Ureter (tissue), 1 donor: ENCODE data around the gene DIPK1B. TPM values are rescaled to one million over a fixed set of nuclear protein-coding genes. Genes with fewer than 3 reads are reported as not detected.
"Not testable (repeated sequence)": the region's sequence is repeated elsewhere in the genome, so short reads cannot be mapped to it uniquely, and the experiment has no call there.

ENCODE experiments used
- DNase-seq: peaks from one replicate; pipeline ENCODE4 v3.0.0-alpha.2; 2020; ENCODE audit warnings: low spot score
- total RNA-seq: library from RNA; stranded (reverse); gene quantifications from one replicate; pipeline ENCODE4 v1.2.4, GENCODE V29; 2023
- donor health status: DM: yes; HTN: yes; CAD: no.

The DIPK1B gene
- total RNA-seq, 1 donor from 2014 or later: 6.6 TPM

DNA sequence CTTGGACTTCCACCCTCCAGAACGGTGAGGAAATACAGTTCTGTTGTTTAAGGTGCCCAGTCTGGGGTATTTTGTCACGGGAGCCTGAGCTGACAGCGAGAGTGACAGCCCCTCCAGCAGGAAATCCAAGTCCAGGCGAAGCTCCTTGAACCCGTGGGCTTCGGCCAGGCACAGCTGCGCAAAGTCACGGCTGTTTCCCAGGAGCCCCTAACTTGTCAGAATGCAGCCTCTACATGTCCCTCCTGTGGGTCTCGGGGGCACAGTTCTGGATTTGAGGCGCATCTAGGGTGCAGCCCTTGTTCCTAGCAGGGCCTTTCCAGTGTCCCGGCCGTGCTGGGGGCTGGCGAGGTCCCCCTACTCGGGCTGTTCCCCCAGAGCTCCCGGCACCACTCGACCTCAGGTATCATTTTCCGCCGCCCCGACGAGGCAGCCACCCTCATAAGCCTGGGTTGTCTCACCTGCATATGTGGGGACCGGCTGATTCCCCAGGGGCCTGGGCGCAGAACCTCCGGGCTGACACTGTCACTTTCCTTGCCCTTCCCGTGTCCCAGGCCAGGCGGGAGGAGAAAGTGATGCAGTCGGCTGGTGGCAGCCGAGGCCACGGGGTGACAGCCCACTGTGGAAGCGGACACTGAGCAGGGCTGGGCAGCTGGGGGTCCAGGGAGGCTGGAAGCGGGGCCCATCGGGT is 41.1 kb downstream of the DIPK1B start:
- no peak for DNase-seq

DNA sequence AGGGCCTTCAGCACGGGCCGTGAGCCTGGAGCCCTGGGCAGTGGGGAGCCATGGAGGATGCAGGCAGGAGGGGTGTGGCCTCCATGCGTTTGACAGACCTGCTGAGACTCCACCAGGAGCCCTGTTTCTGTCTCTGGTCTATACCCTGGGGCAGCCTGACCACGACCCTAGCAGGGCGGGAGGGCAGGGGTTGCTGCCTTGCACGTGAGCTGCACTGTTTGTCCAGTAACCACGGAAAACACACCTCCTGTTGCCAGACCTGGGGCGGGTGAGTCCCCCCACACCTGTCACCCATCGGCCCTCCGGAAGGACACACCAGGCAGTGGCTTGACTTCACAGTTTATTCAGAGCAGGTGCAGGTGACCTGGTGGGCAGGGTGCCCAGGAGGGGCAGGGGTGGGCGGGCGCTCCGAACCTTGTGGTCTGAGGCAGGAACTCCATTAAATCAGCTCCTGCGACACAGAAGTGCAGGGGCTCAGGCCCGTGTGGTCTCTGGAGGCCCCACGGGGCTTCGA is 41.7 kb downstream of the DIPK1B start:
- DNase-seq: no peak

DNA sequence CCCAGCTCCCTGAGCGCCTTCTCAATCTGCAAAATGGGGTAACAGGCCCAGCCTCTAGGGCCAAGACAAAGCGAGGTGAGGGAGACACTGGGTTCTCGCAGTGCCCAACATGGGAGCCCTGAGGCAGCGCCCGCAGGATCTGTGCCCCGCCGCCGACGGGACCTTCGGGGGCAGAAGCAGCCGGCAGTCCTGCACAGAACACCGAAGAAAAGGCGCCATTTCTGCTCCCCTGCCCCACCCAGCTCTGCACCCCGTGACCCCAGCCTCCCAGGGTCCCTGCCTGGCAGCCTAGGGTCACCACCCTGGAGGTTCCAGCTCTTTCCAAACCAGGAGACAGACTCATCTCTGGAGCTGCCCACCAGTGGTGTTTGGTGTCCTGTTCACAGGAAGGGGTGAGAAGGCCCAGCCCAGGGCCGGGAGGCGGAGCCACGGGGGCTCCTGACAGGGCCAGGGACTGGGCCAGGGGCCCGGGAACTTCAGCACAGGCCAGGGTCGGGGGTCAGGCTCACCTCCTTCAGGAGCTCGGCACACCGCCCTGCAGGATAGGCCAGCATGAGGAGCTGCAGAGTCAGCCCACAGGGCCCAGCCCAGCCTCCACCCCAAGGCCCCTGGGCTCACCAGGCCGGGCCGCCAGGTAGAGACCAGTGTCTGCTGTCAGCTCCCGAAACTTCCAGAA is 42.4 kb downstream of the DIPK1B start:
- DNase-seq: no peak

DNA sequence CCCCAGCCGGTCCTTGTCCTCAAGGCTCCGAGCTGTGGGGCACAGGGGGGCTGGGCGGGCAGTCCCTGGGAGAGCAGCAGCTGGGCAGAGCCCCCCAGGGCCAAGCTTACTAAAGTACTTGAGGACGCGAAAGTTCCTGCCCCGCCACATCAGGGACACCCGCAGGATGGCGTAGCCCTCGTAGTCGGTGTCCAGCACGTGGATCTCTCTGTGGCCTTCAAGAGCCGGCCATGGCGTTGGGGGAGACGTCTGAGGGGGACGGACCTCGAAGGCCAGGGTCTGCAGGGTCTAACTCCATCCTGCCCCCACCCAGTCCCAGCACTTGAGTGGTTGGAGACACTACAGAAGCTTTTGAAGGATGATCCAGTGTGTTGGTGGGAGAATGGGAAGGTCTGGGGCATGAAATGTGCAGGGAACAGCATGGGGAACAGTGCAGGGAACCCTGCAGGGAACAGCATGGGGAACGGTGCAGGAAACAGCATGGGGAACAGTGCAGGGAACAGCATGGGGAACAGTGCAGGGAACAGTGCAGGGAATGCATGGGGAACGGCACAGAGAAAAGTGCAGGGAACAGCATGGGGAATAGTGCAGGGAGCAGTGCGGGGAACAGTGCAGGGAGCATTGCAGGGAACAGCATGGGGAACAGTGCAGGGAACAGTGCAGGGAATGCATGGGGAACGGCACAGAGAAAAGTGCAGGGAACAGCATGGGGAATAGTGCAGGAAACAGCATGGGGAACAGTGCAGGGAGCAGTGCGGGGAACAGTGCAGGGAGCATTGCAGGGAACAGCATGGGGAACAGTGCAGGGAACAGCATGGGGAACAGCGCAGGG is 43.1 kb downstream of the DIPK1B start:
- not testable (repeated sequence) for DNase-seq

DNA sequence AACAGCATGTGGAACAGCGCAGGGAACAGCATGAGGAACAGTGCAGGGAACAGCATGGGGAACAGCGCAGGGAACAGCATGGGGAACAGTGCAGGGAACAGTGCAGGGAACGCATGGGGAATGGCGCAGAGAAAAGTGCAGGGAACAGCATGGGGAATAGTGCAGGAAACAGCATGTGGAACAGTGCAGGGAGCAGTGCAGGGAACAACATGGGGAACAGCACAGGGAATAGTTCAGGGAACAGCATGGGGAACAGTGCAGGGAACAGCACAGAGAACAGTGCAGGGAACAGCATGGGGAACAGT is 43.7 kb downstream of the DIPK1B start:
- no peak for DNase-seq

DNA sequence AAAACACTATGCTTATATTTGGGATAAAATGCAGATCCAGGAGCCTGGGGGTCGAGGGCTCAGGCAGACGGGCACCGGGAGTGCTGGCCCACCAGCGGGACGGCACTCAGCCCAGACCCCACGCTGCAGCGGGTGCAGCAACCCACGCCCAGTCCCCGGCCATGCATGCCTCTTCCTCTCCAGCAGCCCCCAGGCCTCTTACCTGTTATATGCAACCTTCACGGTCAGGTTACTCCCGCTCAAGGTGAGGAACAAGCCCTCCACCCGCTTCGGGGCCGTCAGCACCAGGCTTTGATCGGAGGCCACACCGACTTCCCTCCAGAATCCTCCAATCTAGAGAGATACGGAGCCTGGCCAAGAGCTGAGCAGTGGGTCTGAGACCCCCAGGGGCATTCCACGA is 44.5 kb downstream of the DIPK1B start:
- no peak for DNase-seq

DNA sequence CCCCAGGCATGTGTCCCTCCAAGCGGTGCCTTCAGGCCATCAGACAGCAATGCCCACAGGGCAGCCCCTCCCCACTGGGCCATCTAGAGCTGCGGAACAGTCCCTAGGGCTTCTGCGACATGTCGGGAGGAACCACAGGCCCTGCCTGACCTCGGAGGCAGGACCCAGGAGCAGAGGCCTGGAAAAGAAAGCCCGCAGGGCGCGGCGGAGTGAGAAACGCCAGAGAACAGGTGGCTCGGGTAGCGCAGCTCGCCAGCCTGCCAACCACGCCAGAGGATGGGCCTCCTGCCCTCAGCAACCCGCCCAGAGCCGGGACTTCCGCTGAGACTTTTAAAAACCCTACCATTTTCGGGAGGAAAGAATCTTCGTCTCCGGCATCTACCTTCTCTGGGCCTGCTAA is 45.0 kb downstream of the DIPK1B start:
- DNase-seq: no peak

DNA sequence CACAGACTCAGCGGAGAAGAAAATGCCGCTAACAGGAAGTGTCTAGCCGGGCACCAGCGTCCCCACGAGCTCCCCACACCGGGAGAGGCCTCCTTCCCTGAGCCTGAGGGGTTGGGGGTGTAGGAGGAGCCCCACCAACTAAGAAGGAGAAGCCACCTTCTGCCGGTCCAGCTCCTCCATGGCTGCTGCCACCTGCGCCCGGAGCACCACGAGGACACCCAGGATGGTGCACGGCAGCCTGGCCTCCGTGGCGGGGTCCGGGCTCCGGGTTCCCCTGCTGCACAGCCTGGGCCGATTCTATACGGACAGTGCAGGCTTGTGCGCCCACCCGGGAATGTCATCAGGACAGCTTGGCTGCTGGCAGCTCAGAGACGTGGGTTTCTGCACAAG is 45.4 kb downstream of the DIPK1B start:
- DNase-seq: no peak

DNA sequence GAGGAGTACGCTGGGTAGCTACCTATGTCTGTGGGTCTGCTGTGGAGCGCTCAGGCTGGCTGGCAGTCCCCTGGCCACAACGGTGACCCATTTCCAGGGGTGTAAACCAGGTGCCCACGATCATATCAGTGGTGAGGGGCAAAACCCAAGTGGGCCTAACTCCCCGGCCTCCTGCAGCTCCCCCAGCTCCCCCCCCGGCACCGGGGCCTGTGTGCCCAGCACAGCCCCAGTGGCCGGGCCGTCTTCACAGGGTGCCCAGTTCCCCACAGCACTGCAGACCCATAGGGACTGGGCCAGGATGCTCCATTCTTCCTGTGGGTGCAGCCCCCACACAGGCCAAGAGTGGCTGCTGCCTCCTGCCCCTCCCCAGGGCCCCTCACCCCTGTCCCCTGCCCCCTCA is 46.6 kb downstream of the DIPK1B start:
- no peak for DNase-seq

DNA sequence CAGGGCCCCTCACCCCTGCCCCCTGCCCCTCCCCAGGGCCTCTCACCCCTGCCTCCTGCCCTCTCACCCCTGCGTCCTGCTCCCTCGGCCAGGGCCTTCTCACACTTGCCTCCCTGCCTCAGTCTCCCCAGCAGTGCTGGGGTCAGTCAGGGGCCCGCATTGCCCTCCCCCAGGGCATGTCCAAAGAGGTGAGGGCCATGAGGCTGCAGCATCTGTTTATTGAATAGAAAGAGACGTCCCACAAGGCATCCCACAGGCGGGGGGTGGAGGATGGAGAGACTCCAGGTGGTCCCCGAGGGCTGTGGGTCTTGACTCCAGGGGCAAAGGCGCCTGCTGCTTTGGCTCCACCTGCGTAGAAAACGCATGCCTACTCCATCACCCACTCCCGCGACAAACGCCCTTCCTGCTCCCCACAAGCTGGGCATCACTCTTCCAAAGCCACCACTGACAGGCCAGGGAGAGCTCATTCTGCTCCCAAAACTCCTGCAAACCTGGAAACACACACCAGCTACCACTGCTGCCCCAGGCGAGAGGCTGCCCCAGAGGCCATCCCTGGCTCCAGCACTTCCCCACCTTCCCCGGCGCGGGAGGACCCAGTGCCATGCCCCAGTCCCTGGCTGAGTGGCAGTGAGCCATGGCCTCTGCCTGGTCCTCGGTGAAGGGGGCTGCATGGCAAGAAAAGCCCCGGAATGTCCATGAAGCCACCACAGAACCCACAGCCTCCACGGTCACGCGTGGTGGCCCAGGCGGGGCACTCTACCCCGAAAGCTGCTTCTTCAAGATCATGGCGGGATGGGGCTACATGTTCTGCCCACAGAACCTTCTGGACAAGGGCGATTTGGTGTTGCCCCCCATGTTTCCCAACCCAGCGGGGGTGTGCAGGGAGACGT is 47.3 kb downstream of the DIPK1B start:
- DNase-seq: no peak

DNA sequence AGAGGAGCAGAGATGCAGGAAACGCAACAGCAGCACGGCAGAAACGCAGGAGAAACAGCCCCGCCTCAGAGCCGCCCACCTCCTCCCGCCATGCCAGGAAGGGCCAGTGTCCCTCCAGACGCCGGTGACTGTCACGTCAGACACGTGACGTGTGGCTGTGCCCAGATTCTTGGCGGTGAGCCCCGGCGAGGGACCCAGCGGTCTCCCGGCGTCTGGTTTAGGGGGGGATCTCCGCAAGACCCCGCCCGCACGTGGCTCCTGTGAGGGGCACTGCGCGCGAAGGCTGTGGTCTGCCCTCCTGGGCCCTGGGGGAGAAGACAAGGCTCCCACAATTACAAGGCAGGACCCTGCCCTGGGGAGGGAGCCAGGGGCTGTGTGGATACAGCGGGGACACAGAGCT is 48.1 kb downstream of the DIPK1B start:
- DNase-seq: no peak

DNA sequence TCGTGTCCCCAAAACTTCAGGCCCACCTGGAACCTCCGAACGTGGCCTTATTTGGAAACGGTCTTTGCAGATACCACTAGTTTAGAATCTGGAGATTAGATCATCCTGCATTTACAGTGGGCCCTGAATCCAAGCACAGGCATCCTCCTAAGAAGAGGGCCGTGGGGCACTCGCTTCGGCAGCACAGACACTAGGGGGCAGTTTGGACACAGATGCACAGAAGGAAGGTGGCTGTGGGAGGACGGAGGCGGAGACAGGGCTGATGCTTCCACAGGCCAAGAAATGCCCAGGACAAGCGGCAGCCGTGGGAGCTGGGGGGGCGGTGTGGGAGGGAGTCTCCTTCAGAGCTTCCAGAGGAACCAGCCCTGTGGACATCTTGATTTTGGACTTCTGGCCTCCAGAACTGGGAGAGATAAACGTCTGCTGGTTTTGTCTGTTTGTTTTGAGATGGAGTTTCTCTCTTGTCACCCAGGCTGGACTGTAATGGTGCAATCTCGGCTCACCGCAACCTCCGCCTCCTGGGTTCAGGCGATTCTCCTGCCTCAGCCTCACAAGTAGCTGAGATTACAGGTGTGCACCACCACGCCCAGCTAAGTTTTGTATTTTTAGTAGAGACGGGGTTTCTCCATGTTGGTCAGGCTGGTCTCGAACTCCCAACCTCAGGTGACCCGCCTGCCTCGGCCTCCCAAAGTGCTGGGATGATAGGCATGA is 48.6 kb downstream of the DIPK1B start:
- not testable (repeated sequence) for DNase-seq

DNA sequence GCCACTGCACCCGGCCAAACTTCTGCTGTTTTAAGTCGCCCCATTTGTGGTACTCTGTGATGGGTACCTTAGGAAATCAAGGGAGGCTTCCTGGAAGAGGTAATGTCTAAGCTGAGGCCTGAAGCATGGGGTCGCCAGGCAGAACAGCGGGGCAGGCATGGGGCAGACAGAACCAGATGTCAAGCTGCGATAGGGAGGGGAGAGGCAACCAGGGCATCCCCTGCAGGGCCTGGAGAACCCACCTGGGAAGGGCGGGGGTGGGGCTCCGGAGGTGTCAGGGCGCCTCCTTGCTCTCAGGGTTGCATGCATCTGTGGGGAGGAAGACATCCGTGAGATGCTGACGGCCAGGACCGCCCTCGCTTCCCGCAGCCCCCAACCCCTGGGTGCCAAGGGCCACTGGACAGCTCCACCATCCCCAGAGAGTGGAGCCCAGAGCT is 49.2 kb downstream of the DIPK1B start:
- no peak for DNase-seq

DNA sequence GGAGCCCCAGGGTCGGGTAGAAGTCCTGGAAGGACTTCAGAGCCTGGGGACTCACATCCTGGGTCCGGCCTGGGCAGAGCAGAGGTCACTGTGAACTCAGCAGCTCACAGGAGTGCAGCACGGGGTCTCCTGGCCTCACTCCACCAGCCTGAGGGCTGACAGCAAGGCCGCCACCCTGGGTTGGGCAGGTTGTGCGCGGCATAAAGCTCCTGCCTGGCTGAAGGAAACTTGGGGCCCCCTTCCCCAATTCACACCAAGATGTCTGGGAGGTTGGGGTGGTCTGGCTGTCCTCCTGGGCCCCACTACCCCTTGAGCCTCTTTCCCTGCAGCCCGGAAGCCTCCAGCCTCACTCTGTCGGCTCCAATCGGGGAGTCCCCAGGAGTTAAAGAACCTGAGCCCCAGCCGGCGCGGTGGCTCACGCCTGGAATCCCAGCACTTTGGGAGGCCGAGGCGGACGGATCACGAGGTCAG is 49.9 kb downstream of the DIPK1B start:
- no peak for DNase-seq

DNA sequence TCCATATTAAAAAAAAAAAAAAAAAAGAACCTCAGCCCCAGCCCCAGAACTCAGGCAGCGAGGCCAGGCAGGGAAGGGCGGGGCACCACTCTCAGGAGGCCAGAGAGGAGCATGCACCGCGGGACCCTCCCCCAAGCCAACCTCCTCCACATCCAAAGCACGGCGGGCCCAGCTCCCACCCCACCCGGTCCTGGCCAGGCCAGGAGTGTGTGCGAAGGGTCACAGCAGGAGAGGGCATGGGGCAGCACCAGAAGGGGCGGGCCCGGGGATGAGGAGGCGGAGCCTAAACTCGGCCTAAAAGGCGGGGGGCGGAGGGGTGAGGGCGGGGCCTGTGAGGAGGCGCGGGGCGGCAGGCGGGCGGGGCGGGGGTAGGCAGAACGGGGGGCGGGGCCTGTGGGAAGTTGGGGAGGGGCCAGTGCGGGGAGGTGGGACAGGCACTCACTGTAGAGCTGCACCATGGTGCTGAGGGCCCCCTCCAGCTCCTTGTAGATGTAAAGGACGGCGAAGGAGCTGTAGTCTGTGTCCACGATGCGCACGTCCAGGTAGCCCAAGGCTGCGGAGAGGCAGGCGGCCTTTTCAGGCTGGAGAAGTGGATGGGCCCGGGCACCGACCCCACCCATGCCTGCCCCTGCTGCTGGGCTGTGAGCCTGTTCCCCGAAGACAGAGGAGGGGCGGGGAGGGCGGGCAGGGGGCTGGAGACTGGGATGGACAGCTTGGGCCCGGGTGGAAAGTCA is 50.7 kb downstream of the DIPK1B start:
- no peak for DNase-seq

DNA sequence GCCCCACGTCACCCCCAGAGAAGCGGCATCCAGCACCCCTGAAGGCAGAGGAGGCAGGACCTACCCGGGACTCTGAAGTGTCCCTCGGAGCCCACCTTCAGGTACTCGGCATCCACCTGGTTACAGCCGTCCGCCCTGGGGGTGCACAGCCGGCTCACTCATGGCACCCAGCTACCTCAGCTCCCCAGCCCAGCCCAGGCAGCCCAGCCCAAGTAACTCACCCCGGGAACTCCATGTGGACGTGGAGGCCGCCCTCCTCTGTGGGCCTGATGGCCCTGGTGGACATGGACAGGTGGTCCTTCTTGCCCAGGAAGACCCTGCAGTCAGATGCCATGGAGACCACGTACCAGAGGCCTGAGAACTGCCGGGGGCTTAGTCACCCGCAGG is 51.3 kb downstream of the DIPK1B start:
- DNase-seq: no peak

DNA sequence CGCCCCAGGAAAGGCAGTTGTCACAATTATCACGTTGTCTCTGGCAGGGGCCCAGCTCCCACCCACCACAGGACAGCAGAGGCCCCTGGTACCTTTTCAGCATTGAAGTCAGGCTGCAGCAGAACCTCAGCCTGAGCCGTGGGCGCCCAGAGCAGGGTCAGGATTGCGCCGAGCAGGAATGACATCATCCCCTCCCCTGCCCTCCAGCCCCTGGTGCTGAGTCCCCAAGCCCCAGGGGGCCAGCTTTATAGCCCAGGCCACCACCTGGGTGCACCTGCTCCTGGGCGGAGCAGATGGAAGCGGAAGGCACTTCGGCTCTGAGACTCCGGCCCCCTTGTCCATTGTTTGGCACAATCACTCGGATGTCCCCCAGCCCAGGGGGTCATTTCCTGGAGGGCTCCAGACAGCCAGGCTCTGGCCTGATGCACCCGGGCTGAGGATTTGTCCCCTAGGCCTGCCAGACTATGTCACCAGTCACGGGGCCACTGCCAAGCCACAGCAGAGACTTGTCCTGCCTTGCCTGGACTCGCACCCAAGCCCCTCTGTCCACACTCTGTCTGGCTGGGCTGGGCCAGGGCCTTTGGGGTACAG is 52.0 kb downstream of the DIPK1B start, which contains the start of gene LCN15:
TSS of gene LCN15 (minus strand) at position 218 of the 591 bp plus-strand sequence. CDS start at position 188, 30 bp downstream.
- DNase-seq: no peak

DNA sequence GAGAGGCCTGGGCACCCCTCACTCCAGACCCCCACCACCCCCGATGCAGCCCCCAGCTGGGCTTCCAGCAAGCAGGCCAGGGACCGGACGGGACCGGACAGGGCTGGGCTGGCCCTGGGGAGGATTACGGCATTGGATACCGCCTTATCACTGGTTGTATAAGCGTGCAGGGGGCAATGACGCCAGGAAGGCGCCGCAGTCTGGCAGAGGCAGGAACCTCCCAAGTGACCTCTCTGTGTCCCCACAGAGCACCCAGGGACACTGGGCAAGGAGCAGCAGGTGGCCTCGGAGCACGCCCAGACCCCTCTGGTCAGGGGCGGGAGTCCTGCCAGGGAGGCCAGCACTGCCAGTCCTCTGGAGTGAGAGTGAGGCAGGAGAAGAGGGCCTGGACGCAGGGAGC is 52.7 kb downstream of the DIPK1B start:
- DNase-seq: no peak

DNA sequence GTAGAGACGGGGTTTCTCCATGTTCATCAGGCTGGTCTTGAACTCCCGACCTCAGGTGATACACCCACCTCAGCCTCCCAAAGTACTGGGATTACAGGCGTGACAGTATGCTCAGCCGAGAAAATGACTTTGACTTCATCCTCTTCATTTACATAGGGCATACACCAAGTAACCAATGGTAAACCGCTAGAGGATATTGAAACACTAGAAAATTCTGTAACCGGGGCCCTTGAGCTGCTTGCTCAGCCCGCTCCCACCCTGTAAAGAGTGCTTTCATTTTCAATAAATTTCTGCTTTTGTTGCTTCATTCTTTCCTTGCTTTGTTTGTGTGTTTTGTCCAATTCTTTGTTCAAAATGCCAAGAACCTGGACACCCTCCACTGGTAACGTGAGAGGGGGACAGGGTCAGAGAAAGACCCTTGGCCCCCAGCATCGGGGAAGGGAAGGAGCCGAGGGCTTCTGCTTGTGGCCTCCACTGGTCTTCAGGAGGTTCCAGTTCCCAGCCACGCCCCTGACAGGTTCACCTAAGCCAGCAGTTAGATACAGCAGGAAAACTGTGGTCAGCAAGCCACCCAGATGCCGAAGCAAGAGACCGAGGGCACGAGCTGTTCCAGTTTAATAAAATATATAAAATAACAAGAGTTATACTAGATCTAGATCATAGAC is 53.5 kb downstream of the DIPK1B start:
- not testable (repeated sequence) for DNase-seq
